Stimulated activated CD4-positive, alpha-beta T cell treated with anti-CD3 and anti-CD28 coated beads, Interleukin-1b, Interleukin-23, amount 100 ng/mL, for 24 hours (primary cell): ENCODE data around the gene C3orf20.
"Not testable (repeated sequence)": the region's sequence is repeated elsewhere in the genome, so short reads cannot be mapped to it uniquely, and the experiment has no call there.

ENCODE experiments used
- DNase-seq, 4 experiments: peaks; one replicate each; pipeline ENCODE4 v3.0.0-alpha.2; 2020; ENCODE audit warnings: low read depth in 4 of 4, low spot score in 1 of 4

C3orf20 gene

DNA sequence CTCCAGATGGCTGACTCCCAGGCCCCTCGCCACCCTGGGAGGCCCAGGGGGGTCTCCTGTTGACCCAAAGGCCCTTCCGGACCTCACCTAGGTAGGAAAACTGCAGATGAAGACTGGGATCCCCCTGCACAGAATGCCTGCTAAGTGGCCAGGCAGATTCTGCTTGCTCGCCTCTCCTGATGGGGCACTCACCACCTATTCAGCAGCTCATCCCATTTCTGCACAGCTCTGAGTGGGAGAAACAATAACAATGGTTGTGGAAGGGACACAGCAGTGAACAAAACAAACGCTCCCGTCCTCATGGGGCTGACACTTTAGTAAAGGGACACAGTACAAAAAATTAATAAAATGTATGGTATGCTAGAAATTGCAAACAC, 118.9 kb downstream of the C3orf20 start:
- no peak for DNase-seq

DNA sequence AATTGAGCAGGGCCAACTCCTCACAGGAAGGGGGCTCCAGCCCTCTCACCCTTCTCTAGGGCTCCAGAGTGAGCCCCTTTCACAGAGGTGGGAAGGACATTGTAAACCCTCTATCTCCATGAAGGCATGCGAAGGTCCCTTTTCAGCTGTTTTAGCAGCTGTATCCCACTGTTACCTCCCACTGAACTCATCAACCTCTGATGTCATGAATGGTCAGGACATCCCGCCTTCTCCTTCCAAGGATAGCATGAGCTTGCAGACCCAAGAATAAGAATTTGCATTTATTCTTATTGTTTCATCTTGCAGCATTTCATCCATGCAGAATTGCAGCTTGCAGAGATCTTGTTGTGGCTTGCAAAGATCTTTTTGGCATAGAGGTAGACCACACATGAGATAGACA, 119.5 kb downstream of the C3orf20 start:
- no peak for DNase-seq

DNA sequence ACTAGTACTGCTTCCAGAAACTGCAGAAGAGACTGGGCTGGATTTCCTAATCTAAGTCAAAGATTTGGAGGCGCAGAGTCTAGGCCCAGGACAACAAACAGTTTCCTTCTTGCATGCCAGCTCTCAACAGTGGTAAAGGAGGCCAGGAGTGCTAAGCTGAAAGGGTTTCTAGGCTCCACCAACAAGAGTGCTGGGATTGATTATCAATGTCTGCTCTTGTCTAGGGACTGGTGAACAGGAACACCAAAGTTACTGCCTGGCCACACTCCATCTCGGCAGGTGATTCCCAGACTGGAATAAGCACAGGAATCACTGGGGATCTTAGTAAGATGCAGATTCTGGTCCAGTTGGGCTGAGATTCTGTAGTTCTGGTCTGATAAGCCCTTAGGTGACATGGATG, 121.1 kb downstream of the C3orf20 start:
- no peak for DNase-seq

DNA sequence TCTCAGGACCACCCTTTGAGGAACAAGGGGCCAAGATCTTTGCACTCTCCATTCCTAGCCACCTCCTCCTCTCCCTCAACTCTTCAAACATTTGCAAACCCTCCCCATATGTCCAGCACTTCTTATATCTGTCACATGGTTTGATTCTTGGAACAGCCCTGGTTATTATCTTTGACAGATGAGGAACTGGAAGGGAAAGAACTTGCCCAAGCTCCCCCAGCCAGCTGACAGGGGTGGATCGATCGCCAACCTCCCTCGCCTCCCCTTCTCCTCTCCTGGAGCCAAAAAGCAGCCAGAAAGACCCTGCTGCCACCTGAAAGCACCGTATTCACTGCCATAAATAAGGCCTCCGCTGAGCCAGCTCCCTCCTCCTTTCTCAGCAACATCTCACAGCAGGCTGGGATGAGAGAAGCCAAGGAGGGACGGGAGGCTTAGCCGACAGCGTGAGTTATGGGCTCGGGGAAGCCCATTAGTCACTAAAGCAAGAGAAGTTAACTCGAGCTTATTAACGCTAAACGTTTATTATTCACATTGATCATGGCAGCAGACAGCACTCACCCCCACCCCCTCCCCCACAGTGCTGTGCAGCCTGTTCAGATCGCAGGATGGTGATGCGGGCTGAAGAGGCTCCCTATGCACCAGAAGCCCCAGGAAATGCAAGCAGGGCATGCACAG, 121.6 kb downstream of the C3orf20 start:
- DNase-seq, result no peak

DNA sequence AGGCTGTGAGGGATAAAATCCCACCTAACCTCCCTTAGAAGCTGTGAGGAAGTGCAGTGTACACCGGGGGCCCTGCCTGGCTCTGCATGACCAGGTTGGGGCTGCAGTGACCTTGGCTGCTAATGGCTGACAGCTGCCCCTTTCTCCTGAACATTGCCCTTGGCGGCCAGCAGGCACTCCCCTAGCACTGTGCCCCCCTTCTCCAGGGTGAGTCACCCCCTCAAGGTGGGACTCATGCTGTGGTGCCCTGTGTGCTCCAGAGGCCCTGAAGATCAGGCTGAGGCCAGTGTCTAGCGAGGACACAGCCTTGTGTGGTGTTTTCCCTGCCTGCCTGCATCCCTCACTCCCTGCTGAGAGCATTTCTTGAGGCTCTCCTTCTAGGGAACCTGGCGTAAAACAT, 122.8 kb downstream of the C3orf20 start:
- DNase-seq, result no peak

DNA sequence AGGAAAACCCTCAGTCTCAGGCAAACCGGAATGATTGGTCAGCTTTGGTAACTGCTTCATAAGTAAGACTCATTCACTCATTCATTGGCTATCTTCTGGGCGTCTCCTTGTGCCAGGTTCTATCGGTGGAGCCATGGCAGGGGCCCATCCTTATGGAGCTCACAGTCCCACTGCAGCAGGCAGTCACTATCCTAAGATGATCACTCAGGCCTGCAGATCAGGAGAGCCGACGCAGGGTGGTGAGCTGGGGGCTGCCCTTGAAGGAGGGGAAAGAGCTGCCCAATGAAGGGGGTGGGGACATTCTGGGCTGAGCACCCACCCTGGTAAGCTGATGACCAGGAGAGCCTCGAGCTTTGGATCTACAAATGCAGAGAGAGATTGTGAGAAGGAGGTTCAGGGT, 123.3 kb downstream of the C3orf20 start:
- DNase-seq, result no peak

DNA sequence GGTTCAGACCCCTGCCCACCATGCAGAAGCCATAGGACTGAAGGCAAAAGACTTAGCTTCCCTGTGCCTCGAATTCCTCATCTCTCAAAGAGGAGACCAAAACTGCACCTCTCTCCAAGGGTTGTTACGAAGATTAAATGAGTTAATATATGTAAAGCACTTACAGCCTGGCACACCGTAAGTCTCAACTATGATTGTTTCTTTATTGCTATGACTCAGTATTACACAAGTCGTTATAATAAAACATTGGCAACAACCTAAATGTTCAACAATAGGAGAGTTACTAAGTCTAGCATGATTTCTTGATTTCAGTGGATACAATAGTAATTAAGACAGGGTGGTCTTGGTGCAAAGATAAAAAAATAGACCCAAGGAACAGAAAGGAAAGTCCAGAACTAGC, 124.2 kb downstream of the C3orf20 start:
- no peak for DNase-seq

DNA sequence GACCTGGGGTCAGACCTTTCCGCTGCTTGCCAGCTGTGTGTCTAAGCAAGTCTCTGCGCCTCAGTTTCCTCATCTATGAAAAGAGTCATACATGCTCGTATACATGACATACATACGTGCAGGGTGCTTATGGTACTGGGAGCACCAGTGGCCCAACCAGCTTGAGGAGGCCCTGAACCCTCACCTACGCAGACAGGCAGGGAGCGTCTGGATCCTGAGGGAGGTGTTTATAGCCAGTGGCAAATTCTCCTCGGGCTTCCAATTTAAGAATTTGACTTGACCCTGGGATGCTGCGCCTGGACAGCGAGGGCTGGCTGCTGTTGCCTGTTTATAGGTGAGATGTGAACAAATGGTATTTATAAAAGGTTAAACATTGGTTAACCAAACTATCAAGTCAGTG, 126.1 kb downstream of the C3orf20 start:
- no peak for DNase-seq

DNA sequence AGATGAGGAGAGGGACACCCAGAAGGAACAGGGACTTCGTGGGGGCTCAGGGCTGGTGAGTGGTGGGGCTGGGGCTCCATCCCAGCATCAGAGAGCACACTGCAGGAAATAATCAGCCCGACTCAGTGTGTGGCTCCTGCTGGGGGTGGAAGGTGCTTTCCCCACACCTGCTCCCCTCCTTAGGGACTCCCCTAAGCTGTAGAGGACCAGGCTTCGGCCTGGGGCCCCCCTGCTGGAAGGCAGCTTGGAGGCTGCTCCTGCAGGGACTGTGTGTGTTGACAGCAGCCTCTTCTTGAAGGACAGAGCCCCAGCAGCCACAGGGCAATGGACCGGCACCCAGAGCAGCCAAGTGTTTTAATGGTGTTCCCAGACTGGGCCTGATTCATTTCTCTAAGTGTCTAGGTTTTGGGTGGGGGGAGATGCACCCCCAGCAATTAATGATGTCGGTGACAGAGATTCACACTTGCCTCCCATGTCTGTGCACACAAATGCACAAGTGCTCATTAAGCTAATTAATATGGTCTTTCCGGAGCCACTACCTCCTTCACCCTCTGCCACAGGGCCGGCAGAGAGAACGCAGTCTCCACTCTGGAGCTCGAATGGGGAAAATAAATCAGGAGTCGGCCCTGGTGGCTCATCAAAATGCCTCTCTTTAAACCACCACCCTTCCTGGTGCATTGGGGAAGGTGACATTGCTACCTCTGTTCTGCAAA, 126.9 kb downstream of the C3orf20 start:
- no peak for DNase-seq

DNA sequence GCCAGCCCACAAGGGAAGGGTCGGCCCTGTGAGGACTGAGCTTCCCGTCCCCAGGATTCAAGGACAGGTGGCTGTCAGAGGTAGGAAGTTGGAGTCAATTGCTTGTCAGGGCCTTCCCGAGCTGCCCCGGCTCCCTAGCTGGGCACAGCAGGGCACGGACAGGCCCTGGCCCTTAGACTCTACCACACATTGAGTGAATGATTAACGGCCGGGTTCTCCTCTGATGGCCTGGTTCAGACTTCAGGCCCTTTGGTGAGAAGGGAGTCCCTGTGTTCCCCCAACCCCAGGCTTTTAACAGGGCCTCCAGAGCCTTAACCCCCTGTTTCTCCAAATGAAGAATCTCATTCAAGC, 127.4 kb downstream of the C3orf20 start:
- no peak for DNase-seq

DNA sequence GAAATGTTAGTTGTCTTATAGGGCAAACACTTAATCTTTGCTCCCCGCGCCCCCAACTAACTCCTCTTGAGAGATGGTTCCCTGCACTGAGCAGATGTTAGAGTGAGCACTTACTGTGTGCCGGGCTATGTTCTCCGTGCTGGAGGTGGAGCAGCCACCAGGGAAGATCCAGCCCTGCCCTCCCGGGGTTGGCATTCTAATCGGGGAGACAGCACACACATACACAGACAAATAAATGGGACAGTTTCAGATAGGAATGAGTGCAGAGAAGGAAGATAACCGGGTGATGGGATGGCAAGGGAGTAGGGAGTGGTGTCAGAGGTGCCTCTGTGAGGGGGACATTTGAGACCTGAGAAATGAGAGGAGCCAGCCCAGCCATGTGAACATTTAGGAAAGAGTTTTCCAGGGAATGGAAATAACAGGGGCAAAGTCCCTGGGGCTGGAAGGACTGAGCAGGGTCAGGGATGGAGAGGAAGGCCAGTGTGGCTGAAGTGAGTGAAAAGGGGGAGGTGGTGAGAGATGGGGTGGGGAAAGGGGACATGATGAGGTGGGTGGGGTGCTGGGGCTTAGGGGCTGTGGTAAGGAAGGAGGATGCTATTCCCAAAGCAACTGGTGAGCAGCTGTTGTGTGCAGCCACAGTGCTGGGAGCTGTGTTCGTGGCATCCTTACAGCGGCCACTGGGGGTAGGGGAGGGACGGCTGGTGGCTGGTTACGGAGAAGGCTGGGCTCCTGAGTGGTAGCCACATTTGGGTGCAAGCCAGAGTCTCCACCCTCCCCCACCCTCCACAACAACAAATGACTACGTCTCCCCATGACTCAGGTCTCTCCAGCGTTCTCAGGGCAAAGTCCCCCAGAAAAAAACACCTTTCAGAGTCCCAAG, 128.4 kb downstream of the C3orf20 start:
- no peak for DNase-seq

DNA sequence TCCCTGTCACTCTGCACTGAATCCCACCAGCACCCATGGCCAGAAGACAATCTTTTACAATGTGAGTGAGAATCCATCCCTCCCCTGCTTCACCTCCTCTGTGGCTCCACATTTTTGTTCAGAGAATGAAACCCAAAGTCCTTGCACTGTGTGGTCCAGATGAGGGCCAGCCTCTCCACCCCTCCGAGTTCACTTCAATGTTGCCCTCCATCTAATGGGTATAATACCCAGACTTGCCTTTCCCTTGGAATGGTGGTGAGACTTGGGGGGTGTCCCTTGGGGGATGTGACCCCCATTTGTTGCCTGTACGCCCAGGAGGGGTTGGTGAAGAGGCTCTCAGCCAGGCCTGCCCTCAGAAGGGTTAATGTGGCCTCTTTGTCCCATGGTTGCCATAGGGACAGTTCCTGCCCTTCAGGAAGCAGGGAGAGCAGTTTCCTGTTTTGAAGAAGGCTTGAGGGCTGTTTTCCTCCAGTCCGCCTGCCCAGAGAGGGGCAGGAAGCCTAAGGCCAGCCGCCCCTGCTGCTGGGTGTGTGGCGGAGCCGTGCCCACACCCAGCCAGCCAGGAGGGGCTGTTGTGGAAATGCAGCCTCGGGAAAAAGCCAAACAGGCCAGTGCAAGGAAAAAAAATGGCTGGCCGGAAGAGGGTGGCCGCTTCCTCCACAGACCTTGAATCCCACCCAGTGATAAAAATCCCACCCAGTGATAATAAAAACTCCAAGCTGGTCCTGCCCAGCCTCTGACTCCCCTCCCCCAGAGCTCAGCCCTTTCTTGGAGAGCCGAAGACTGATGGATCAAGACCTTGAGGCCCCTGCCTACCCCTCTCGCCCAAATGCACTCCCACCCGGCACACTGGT, 129.3 kb downstream of the C3orf20 start:
- DNase-seq, result no peak

DNA sequence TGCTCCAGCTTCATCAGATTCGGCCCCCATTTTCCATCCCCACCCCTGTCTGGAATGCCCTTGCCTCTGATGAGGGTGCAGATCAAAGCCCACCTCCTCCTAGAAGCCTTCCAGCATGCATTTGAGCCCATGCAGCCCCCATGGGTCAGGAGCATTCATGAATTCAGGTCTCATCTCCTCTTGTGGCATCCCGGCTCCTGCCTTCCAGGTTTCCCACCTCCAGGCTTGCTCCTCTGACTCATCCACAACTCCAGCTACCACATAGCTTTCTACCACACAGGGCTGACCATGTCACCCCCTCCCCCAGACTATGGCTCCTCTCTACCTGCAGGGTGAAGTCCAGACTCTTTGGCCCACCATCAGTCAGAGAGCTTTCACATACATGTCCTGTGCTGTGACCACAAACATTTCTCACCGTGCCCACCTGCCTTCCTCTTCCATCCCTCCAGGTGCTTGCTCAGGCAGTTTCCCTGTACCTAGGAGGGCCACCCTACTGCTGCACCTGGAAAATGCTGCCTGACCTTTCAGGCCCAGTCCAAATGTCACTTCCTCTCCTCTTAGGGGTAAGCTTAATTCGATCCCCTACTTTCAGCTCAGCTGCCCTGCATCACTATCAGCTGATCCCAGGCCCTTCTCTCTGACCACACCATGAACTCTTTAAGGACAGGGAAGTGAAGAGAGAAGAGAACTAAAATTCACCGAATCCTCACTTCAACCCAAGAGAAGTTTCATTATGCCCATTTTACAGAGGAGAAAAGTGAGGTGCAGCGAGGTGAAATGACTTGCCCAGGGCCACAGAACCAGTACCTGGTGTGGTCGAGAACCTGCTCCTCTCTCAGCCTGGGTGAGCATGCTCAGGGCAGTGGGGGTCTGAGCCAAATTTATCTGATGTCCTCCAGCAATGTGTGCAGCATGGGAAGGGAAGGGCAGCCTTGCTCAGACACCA, 130.2 kb downstream of the C3orf20 start:
- DNase-seq, result no peak

DNA sequence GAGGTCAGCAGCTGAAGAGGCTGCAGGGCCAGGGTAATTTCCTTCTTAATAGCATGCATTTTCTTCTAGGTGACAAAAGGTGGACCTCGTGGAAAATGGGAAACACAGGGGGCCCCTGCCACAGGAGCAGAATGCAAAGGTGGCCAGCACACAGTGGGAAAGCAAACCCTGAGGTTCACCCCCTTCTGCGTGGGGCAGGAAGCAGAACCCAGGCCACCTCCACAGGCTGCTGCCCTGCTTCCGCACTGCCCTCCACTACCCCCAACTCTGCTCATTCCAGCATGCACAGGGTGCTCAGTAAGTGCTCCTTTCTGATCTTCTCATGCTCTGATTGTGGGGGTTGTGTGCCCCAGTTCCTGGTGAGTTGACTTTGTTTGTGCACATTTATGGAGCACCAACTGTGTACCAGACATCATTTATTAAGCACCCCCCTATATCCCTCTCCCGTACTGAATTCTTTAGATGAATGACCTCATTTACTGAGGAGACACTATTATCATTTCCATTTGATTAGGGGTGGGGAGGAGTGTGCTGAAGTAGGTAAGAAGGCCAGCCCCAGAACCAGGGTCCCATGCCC, 131.1 kb downstream of the C3orf20 start:
- DNase-seq, result no peak

DNA sequence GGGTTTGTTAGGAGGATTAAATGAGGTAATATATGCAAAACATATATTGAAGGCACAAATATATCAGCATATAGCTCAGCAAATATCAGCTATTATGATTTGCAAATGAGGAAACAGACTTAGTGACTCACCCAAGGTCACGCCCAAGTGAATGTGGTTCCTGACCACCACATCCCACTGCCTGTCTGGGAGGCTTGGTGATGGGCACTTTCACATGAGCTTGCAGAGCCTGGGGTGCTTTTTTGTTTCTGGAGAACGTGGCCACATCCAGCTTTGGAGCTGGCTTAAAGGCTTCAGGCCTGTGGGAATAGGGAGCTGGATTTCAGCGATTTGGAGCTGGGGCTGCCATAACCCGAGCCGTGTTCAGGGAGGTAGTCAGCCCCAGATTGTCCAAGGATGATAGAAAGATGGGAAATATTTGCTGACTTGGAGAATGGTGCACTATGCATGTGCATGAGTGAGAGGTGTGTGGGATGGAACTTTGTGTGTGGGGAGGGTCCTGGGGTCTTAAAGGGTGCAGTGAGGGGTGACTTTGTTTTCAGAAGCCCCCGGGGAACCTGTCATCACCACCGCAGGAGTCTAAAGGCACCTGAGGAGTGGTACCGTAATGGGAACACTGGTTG, 131.8 kb downstream of the C3orf20 start:
- DNase-seq, result no peak

DNA sequence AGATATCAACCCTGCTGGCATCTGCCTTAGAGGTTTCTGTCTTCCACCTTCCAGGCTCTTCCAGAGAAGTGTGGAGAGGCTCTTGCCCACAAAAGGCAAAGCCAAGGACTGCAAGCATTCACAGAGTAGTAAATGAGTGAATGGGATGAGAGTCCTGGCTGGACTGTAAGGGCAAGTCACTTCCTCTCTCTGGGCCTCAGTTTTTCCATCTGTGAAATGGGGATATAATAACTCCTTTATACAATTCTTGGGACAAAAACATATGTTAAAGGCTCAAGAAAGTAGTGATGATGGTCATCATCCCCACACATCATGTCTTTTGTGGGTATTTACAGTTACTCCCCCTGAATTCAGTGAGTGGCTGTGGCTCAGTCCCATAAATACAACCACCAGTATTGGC, 133.1 kb downstream of the C3orf20 start:
- DNase-seq, result no peak

DNA sequence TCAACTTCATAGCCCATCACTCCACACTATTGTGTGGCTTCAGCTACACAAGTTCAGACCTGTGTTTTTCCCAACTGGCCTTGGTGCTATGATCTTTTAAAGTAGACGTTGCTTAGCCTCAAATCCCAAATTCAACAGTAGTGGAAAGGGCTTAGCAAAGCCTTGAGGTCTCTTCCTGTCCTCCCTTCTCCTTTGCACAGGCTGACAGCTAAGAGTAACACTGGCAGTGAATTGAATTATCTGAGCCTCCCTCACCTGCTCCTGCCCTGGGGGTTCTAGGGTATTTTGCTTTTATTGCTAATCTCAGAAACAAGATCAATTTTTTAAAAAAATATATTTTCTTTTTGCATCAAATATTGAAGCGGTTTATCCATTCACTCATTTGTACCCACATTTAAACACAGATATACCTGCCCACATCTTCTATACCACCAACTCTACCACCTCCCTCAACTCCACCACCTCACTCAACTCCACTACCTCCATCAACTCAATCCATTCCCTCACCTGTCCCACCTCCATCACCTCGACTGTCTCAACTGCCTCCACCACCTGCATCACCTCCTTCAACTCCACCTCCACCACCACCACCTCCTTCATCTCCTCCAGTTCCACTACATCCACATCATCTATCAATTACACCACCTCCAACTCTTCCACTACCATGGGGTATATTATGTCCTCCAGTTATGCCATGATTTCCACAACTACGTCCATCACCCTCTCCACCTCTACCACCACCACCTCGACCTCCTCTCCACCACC, 133.7 kb downstream of the C3orf20 start:
- DNase-seq, result no peak

DNA sequence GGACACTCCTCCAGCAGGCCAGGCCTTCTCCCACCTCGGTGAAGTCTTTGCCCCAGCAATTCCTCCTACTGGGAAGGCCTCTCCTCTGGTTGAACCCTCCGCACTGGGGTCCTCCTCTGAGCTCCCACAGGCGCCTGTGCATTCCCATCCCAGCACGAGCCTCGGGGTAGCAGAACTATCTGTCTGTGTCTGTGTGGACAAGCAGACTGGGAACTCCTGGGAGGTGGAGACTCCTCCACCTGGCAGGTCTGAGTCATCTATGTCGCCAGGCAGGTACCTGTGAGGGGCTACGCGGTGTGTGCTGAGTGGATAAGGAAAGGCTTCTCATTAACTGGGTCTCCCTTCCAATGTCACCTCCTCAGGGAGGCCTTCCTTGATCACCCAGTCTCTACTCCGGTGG, 134.7 kb downstream of the C3orf20 start:
- not testable (repeated sequence) for DNase-seq
